Thoracic aorta (tissue), 2 donors: ENCODE measurements around the gene TRMT1. TPM values are rescaled to one million over a fixed set of nuclear protein-coding genes. Genes with fewer than 3 reads are reported as not detected.

Experiments used
- ATAC-seq: fragments of 150-250 bp; one replicate; pipeline ENCODE4 v1.8.0; 2017; ENCODE audit warnings: low read depth; ENCODE audit not compliant: insufficient number of reproducible peaks, low FRiP score
- DNase-seq: peaks from one replicate; pipeline ENCODE4 v3.0.0-alpha.2; 2020; ENCODE audit warnings: low spot score
- H3K27ac ChIP-seq, 2 donors: fragments of 200-600 bp; sonication (generic); 1 replicate in 1 of 2; 2 replicates in 1 of 2; pipeline ENCODE4 v1.5.1; 2016; ENCODE audit warnings: mild to moderate bottlenecking in 2 of 2, moderate library complexity in 2 of 2
- H3K27me3 ChIP-seq: fragments of 200-600 bp; sonication (generic); replicated peaks from 2 replicates; pipeline ENCODE4 v1.6.0; 2016; ENCODE audit warnings: mild to moderate bottlenecking; ENCODE audit not compliant: insufficient read depth
- H3K36me3 ChIP-seq: fragments of 200-600 bp; sonication (generic); one replicate; pipeline ENCODE4 v1.5.1; 2016
- H3K4me1 ChIP-seq, 2 donors: fragments of 200-600 bp; sonication (generic); 1 replicate in 1 of 2; 2 replicates in 1 of 2; pipeline versions ENCODE4 v1.5.1 to v1.6.0; 2016; ENCODE audit warnings: low read depth in 2 of 2, mild to moderate bottlenecking in 1 of 2; ENCODE audit not compliant: control insufficient read depth in 1 of 2
- H3K4me3 ChIP-seq: fragments of 200-600 bp; sonication (generic); 2 replicates; pipeline ENCODE4 v1.5.1; 2016; ENCODE audit warnings: mild to moderate bottlenecking
- H3K9me3 ChIP-seq: fragments of 200-600 bp; sonication (generic); 2 replicates; pipeline ENCODE4 v1.5.1; 2016
- CTCF ChIP-seq: fragments of 200-600 bp; sonication (generic); IDR thresholded peaks from one replicate; pipeline ENCODE4 v1.5.1; 2019; ENCODE audit warnings: antibody characterized with exemption
- total RNA-seq, 2 donors: library from RNA; depleted of rRNA; stranded (reverse); fragments of >200 nt; gene quantifications; one replicate each; pipeline versions ENCODE4 v1.1.0 to v1.2.3, GENCODE V29; 2016

The TRMT1 gene
- total RNA-seq, 2 donors from 2014 or later: 35.3 to 52.3 TPM

- Histone ChIP-seq H3K27me3 (no peaks in the 10 kb centered on the region), H3K4me1 (peaks cover 0 to 4% of the 10 kb centered on the region in 2 donors), H3K27ac (no peak overlapping the region), H3K36me3 (peaks cover 7% of the 10 kb centered on the region), H3K4me3 (no peak overlapping the region), H3K9me3 (no peaks in the 10 kb centered on the region)
- no peak for TF ChIP-seq CTCF
- no peak for DNase-seq
- no peak for ATAC-seq
Measured at GRCh38 chr19:13130886-13131490, 14.4 kb upstream of the TRMT1 start.

GRCh38 chr19:13129384-13129783 lies 12.8 kb upstream of the TRMT1 start:
- H3K27me3 ChIP-seq: no peaks in the 10 kb centered on the region

GRCh38 chr19:13128583-13128982 lies 12.0 kb upstream of the TRMT1 start:
- no peak for TF ChIP-seq CTCF
- no peak overlapping the region for H3K27ac ChIP-seq
- H3K9me3 ChIP-seq: no peaks in the 10 kb centered on the region
- no peaks in the 10 kb centered on the region for H3K4me1 ChIP-seq
- no peak overlapping the region for H3K4me3 ChIP-seq
- DNase-seq: no peak
- H3K27me3 ChIP-seq: no peaks in the 10 kb centered on the region
- no peak for ATAC-seq
- H3K36me3 ChIP-seq: no peaks in the 10 kb centered on the region

More at GRCh38 chr19:13129384-13129783, 12.8 kb upstream of the TRMT1 start:
- no peak for TF ChIP-seq CTCF
- ATAC-seq: no peak
- Histone ChIP-seq H3K9me3 (no peaks in the 10 kb centered on the region), H3K27ac (no peak overlapping the region), H3K4me3 (no peak overlapping the region), H3K4me1 (peaks cover 0 to 3% of the 10 kb centered on the region in 2 donors), H3K36me3 (no peaks in the 10 kb centered on the region)
- no peak for DNase-seq

- no peak for ATAC-seq
- H3K4me3 ChIP-seq: no peak overlapping the region
- no peak for TF ChIP-seq CTCF
- no peaks in the 10 kb centered on the region for H3K36me3 ChIP-seq
- no peaks in the 10 kb centered on the region for H3K9me3 ChIP-seq
- no peak overlapping the region for H3K27ac ChIP-seq
- DNase-seq: no peak
- no peaks in the 10 kb centered on the region for H3K27me3 ChIP-seq
- H3K4me1 ChIP-seq: no peaks in the 10 kb centered on the region
Measured at GRCh38 chr19:13127811-13128575, 11.5 kb upstream of the TRMT1 start.

DNA sequence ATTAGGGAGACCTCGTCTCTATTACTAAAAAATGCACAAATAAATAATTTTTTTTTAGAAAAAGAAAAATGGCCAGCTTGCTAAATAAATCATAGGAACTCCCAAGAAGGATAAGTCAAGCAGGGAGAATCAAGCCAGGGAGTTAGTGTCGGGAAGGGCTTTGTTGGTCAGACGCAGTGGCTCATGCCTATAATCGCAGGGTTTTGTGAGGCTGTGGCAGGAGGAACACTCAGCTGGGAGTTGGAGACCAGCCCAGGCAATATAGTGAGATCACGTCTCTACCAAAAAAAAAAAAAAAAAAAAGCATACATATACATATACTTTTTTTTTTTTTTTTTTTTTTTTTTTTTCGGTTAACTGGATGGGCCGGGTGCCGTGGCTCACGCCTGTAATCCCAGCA lies 10.5 kb upstream of the TRMT1 start:
- TF ChIP-seq CTCF: no peak
- ATAC-seq (no peak), DNase-seq (no peak)
- no peaks in the 10 kb centered on the region for H3K4me1 ChIP-seq
- H3K9me3 ChIP-seq: no peaks in the 10 kb centered on the region
- H3K36me3 ChIP-seq: no peaks in the 10 kb centered on the region
- no peaks in the 10 kb centered on the region for H3K27me3 ChIP-seq
- no peak overlapping the region for H3K4me3 ChIP-seq
- H3K27ac ChIP-seq: no peak overlapping the region
